SK-N-SH treated with all-trans-retinoic acid at 6 μM for 48 hours (cell line): Measurements from ENCODE around the gene SLC2A4RG.

Experiments
- ATAC-seq: fragments of 200-7000 bp; cut with Tn5 transposase; 3 replicates; pipeline ENCODE4 v1.9.1; 2020; ENCODE audit warnings: mild to moderate bottlenecking, moderate library complexity
- ARNTL ChIP-seq: fragments of 450-650 bp; formaldehyde crosslinking; IDR thresholded peaks from 2 replicates; pipeline ENCODE4 v1.5.0; 2020; ENCODE audit warnings: low read depth, mild to moderate bottlenecking, moderate library complexity, borderline replicate concordance
- BACH2 ChIP-seq: fragments of 250-450 bp; sonication (Bioruptor Pico); IDR thresholded peaks from 2 replicates; pipeline ENCODE4 v1.9.0; 2021; ENCODE audit warnings: mild to moderate bottlenecking, borderline replicate concordance
- CREB5 ChIP-seq: fragments of 250-450 bp; sonication (Bioruptor Pico); IDR thresholded peaks from 2 replicates; pipeline ENCODE4 v1.5.1; 2020; ENCODE audit warnings: low read depth, mild to moderate bottlenecking, moderate library complexity
- CSDC2 ChIP-seq: fragments of 250-450 bp; sonication (Bioruptor Pico); IDR thresholded peaks from 2 replicates; pipeline ENCODE4 v1.5.0; 2020; ENCODE audit warnings: mild to moderate bottlenecking, moderate library complexity
- CSRNP3 ChIP-seq: fragments of 250-450 bp; sonication (Bioruptor Pico); IDR thresholded peaks from 2 replicates; pipeline ENCODE4 v1.5.1; 2021; ENCODE audit warnings: mild to moderate bottlenecking, moderate library complexity
- ESRRG ChIP-seq: fragments of 250-450 bp; sonication (Bioruptor Pico); IDR thresholded peaks from 2 replicates; pipeline ENCODE4 v1.6.1; 2021; ENCODE audit warnings: mild to moderate bottlenecking
- GLIS3 ChIP-seq: fragments of 250-450 bp; sonication (Bioruptor Pico); IDR thresholded peaks from 2 replicates; pipeline ENCODE4 v1.5.0; 2020; ENCODE audit warnings: mild to moderate bottlenecking, moderate library complexity
- ISL1 ChIP-seq: fragments of 250-450 bp; sonication (Bioruptor Pico); IDR thresholded peaks from 2 replicates; pipeline ENCODE4 v2.1.2; 2022; ENCODE audit warnings: mild to moderate bottlenecking, moderate library complexity
- OSR1 ChIP-seq: fragments of 250-450 bp; sonication (Bioruptor Pico); IDR thresholded peaks from 2 replicates; pipeline ENCODE4 v1.8.0; 2022; ENCODE audit warnings: moderate library complexity, mild to moderate bottlenecking, inconsistent platforms
- PATZ1 ChIP-seq: fragments of 250-450 bp; sonication (Bioruptor Pico); IDR thresholded peaks from 2 replicates; pipeline ENCODE4 v1.8.0; 2020; ENCODE audit warnings: mild to moderate bottlenecking, moderate library complexity, borderline replicate concordance
- PPARA ChIP-seq: fragments of 250-450 bp; sonication (Bioruptor Pico); IDR thresholded peaks from 2 replicates; pipeline ENCODE4 v1.5.0; 2020; ENCODE audit warnings: mild to moderate bottlenecking, borderline replicate concordance
- RARB ChIP-seq: fragments of 250-450 bp; sonication (Bioruptor Pico); IDR thresholded peaks from 2 replicates; pipeline ENCODE4 v1.8.0; 2021; ENCODE audit warnings: mild to moderate bottlenecking, moderate library complexity
- SNAI2 ChIP-seq: fragments of 250-450 bp; sonication (Bioruptor Pico); IDR thresholded peaks from 2 replicates; pipeline ENCODE4 v1.5.0; 2020; ENCODE audit warnings: mild to moderate bottlenecking, moderate library complexity
- TSHZ2 ChIP-seq: fragments of 250-450 bp; sonication (Bioruptor Pico); IDR thresholded peaks from 2 replicates; pipeline ENCODE4 v1.5.0; 2020; ENCODE audit warnings: mild to moderate bottlenecking, moderate library complexity
- ZC3H10 ChIP-seq: fragments of 250-450 bp; sonication (Bioruptor Pico); IDR thresholded peaks from 2 replicates; pipeline ENCODE4 v1.5.1; 2021; ENCODE audit warnings: mild to moderate bottlenecking, moderate library complexity
- ZFP3 ChIP-seq: fragments of 250-450 bp; sonication (Bioruptor Pico); IDR thresholded peaks from 2 replicates; pipeline ENCODE4 v1.5.0; 2020; ENCODE audit warnings: mild to moderate bottlenecking, moderate library complexity
- ZNF565 ChIP-seq: fragments of 450-650 bp; formaldehyde crosslinking; conservative IDR thresholded peaks from 2 replicates; pipeline ENCODE4 v1.5.0; 2020; ENCODE audit warnings: low read depth, mild to moderate bottlenecking, moderate library complexity
- ZNF70 ChIP-seq: fragments of 450-650 bp; formaldehyde crosslinking; IDR thresholded peaks from 2 replicates; pipeline ENCODE4 v1.5.0; 2020; ENCODE audit warnings: mild to moderate bottlenecking, moderate library complexity
- ZNF8 ChIP-seq: fragments of 450-650 bp; formaldehyde crosslinking; IDR thresholded peaks from 2 replicates; pipeline ENCODE4 v1.5.0; 2020; ENCODE audit warnings: mild to moderate bottlenecking, moderate library complexity

SLC2A4RG gene

GRCh38 chr20:63707558-63708300 is 31.8 kb upstream of the SLC2A4RG start, which contains the start of the genes ARFRP1 and ZGPAT:
Gene ARFRP1, minus strand, starts transcription at chr20:63707976. Its CDS starts 885 bp downstream, at chr20:63707091.
Gene ZGPAT, plus strand, starts transcription at chr20:63708039. Its CDS starts 542 bp downstream, at chr20:63708581.
- TF ChIP-seq TSHZ2 (CRISPR knock-in tag) (0 out of 2 replicates have a peak, but pooled peaks have one; percentile 7), ZNF8 (CRISPR knock-in tag) (no peak), RARB (CRISPR knock-in tag) (no peak), ZFP3 (CRISPR knock-in tag) (no peak), GLIS3 (CRISPR knock-in tag) (no peak)
- ATAC-seq, result peak; percentile 93

GRCh38 chr20:63708301-63709148 is 31.1 kb upstream of the SLC2A4RG start:
- no peak for ATAC-seq
- no peak for TF ChIP-seq ZNF565 (CRISPR knock-in tag)
- TF ChIP-seq TSHZ2 (CRISPR knock-in tag), result no peak
- TF ChIP-seq ISL1 (CRISPR knock-in tag), result no peak
- no peak for TF ChIP-seq CSDC2 (CRISPR knock-in tag)
- no peak for TF ChIP-seq CSRNP3 (CRISPR knock-in tag)
- no peak for TF ChIP-seq RARB (CRISPR knock-in tag)
- TF ChIP-seq ZNF70 (CRISPR knock-in tag), result no peak
- TF ChIP-seq BACH2 (CRISPR knock-in tag), result no peak
- no peak for TF ChIP-seq ESRRG (CRISPR knock-in tag)
- no peak for TF ChIP-seq ZC3H10 (CRISPR knock-in tag)
- TF ChIP-seq PPARA (CRISPR knock-in tag), result no peak
- TF ChIP-seq, all 23 proteins: peak for 0

GRCh38 chr20:63709149-63709527 is 30.4 kb upstream of the SLC2A4RG start:
- TF ChIP-seq ZFP3 (CRISPR knock-in tag), result no peak
- TF ChIP-seq BACH2 (CRISPR knock-in tag), result no peak
- no peak for TF ChIP-seq ZNF70 (CRISPR knock-in tag)
- no peak for TF ChIP-seq ARNTL (CRISPR knock-in tag)
- no peak for TF ChIP-seq ISL1 (CRISPR knock-in tag)
- TF ChIP-seq ESRRG (CRISPR knock-in tag), result no peak
- TF ChIP-seq CSRNP3 (CRISPR knock-in tag), result no peak
- no peak for TF ChIP-seq CREB5 (CRISPR knock-in tag)
- no peak for TF ChIP-seq PATZ1 (CRISPR knock-in tag)
- TF ChIP-seq SNAI2 (CRISPR knock-in tag), result no peak
- no peak for TF ChIP-seq PPARA (CRISPR knock-in tag)
- TF ChIP-seq OSR1, result no peak
- no peak for TF ChIP-seq ZC3H10 (CRISPR knock-in tag)
- TF ChIP-seq, all 23 proteins: peak for 0
- ATAC-seq, result no peak
